ENCODE measurements around the gene MVK. TPM values are rescaled to one million over a fixed set of nuclear protein-coding genes. Genes with fewer than 3 reads are reported as not detected.

The MVK gene
- 10 to 100 TPM; 16.9 to 17.1 TPM for total RNA-seq

DNA sequence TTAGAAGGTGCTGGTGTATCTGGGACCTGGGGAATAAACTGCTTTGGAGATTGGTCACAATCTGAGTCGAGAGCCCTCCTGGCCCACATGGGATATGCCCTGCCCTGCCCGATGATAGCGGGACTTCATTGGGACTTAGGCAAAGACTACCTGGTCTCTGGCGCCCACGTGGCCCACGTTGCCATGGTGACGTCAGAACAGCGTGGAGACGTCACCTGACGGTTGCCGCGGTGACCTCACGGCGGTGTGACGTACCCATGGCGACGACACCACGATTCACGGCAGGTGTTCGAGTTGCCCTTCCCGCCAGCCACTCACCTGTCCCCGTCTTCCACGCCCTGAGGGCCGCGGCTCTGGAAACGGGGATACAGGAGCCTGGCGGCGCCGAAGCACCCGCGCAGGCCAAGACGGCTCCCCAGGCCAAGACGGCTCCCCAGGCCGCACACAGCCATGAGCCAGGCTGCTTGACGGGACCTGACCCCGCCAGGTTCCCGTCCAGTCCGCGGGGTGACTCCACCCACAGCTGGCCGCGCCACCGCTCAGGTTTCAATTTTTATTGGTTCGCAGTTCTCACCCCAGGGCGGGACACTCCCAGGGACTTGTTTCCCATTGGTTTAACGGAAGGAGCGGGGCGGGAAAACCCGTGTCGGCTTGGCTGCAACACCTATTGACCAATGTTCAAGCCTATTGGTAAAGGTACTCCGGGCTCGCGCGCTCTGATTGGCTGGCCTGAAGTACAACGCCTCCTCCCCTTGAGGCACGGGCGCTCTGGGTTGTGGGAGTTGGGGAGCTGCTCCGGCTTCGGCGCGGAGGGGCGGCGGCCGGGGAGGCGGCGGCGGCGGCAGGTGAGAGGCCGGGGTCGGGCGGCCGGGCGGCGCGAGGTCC is at the start of gene MVK, which contains the start of gene MMAB:
Gene MVK, plus strand, starts transcription at position 766 of the 885 bp plus-strand sequence. CDS start 1,029 bp downstream, outside the sequence.
Gene MMAB, minus strand, starts transcription at position 476 of the 885 bp plus-strand sequence. Its CDS starts 24 bp downstream, at position 452.
- ChIA-PET CTCF (interaction anchor here (0.6 to 1.4 kb wide), 5 partner anchors 24 to 202 kb away, joined by 3 to 5 read pairs (median 4); no protein-coding TSS in a partner anchor), POLR2A (interaction anchor here (0.6 kb wide), 2 partner anchors 270 to 374 kb away, joined by 3 to 5 read pairs; no protein-coding TSS in a partner anchor)

DNA sequence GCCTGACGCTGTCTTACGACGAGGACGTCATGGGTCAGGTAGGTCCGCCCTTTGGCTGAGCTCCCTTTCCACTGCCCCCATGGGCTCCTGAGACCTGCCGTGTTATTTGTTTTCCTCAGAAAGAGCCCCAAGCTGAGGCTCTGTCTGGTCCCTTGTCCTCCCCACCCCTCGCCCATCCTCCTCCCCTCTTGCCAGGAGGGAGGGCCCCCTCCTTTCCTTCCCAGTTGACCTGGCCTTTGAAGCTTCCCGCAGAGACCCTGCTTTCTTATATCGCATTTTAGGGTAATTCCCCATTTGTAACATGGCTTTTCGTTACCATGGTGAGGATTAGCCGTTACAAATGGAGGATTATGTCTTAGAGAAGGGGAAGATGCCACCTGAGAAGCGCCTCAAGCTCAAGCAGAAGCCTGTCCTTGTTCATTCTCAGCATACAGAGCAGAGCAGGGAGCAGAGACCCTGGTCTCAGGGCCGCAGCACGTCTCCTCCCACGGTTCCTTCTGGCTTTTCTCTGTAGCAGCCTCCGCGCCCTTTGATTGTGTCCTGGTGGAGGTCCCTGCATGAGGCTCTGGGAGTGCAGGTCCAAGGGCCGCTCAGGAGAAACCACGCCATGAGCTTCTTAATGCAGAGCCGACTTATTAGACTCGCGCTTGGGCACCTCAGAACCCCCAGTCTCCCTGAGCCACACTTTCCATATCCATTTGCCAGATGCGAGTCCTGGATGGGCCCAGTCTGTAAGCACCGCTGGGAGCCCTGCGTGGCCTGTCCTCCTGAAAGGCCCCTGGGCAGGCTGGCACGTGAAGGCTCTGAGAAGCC is 48.9 kb upstream of the MVK start:
- POLR2A ChIA-PET, result no interaction called here
- CTCF ChIA-PET, result interaction anchor here (1.1 kb wide), 1 partner anchor 320 kb away, joined by 3 read pairs; no protein-coding TSS in a partner anchor

DNA sequence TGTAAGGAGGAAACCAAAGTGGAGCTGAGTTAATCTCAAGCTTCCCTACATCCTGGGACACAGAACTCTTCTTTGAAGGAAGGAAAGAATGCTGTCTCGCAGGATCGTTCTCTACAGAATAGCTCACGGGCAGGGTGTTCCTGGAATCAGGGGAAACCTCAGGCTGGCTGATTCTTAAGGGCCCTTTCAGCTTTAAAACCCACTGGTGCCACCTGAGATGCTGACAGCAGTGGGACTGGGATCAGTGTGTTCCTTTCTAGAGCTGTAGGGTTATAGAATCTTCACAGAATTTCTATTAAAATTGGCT is 48.4 kb upstream of the MVK start:
- ChIA-PET CTCF (no interaction called here), POLR2A (no interaction called here)

DNA sequence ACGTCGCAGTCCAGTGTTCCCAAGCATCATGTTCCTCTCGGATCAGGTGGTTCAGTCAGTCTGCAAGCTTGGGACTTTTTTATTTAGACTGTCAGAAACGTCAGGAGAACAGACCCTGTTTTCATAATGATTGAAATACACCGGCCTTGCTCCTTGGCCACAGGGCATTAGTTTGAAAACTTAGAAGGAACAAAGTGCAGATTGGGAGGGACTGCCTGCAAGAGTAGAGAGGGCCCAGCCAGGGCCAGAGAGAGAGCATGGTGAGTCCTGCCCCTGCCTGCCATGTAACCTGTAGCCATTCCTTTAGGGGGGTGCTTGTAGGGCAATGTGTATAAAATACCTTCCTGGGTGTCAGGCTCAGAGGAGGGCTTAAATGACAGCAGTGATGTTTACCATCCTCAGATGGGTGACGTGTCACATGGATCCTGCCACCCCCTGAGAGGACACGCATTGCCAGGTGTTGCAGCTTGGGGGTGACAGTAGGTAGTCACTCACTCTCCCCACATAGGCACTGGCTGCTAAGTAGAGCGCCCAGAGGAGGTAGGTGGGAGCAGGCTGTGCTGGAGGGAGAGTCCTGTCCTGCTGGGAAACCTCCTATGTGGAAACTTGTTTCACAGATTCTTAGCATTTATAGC is 46.0 kb upstream of the MVK start:
- POLR2A ChIA-PET, result no interaction called here
- CTCF ChIA-PET, result interaction anchor here (1.0 kb wide), 1 partner anchor 27 kb away, joined by 3 read pairs; no protein-coding TSS in a partner anchor

DNA sequence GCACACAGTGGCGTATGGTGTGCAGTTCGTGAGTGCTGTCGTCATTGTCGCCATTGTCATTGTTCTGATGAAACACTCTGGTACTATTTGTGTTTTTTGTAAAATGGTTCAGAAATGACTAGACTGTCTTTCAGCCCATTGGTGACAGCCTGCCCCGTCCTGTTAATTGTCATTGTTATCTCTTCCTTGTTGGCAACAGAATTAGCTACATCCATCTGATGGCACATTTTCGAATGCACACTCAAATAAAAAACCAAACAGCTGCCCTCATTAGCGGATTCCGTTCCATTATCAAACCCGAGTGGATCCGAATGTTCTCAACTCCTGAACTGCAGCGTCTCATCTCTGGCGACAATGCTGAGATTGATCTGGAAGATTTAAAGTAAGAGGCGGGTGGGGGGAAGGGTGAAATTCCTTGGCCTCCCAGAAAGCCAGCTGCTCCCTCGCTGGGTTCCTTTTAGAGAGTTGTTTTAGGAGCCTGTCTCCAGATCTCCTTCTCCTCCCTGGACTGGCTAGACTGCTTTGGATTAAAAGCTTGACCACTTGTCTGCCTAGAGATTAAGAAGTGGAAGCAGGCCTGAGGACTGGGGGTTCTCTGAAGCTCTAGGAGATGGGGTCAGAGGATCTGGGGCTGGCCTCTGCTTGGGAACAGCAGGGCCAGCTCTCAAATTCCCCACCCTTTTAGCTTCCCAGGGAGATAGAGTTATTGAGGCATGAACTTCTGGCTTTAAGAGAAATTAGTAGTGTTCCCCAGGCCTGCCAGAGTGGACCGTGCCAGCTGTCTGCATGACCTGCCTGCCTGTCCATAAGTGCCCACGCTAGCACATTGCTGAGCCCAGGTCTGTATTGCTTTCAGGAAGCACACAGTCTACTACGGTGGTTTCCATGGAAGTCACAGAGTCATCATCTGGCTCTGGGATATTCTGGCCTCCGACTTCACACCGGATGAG is 43.6 kb upstream of the MVK start:
- POLR2A ChIA-PET, result no interaction called here
- CTCF ChIA-PET, result no interaction called here

DNA sequence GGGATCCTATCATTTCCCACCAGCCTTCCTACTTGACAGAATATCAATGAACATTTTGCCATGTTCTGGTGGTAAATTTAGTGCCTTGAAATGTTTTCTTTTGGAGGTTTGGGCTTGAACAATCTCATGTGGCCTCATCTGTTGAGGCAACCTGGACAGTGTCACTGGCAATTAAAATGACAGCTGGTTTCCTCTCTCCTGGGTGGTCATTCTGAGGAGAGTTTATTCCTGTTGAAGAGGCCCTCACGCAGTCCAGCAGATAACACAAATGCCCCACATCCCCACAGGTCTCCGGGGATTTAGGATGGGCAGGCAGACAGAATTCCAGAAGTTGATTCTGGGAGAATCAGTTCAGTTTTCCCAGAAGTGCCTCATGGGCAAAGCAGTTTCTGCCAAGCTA is 42.2 kb upstream of the MVK start:
- CTCF ChIA-PET, result no interaction called here

DNA sequence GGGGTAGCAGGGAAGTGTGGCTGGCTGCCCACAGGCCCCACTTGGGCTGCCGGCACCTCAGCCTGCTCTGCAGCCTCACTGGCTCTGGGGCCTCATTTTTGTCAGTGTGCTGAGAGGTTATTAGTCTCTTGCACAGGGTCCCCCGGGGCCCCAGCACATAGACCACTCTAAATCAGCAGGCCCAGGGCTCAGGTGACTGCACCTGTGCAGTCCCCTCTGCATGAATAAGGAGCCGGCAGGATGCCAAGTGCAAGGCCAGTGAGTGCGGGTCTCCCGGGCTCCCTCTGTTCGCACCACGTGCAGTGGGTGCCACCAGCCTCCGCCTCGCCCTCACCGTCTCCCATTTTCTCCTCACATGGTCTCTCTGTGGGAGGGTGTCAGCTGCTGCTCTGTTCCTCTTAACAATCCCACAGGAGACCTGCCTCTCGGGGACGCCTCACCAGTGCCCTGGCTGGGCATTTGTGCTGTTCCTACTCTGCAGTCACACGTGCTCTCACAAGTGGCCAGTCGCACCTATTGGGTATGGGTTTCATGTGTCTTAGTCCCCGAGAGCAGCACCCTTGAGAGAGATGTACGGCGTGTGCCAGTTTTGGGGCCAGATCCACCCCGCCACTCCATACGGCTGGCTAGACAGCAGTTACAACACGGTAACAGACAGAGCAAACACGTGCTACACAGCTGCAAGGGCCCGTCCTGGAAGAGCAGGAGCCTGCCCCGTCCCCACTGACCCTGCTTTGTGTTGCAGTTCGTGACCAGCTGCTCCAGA is 40.7 kb upstream of the MVK start:
- ChIA-PET POLR2A (no interaction called here), CTCF (interaction anchor here (0.6 kb wide), 1 partner anchor 269 kb away, joined by 3 read pairs; no protein-coding TSS in a partner anchor)

More for the DNA sequence above, 42.2 kb upstream of the MVK start:
- POLR2A ChIA-PET, result no interaction called here

DNA sequence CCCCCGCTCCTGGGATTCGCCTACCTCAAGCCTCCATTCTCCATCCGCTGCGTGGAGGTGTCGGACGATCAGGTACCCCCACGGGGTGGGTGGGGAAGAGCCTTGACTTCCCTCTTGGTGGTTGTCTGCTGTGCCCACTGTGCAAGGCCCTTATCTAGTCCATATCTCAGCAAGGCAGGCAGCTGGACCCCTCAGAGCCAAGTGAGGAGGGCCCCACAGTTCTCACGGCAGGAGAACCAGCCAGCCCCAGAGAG is 40.2 kb upstream of the MVK start:
- ChIA-PET CTCF (interaction anchor here (0.6 kb wide), 1 partner anchor 269 kb away, joined by 3 read pairs; no protein-coding TSS in a partner anchor), POLR2A (no interaction called here)

DNA sequence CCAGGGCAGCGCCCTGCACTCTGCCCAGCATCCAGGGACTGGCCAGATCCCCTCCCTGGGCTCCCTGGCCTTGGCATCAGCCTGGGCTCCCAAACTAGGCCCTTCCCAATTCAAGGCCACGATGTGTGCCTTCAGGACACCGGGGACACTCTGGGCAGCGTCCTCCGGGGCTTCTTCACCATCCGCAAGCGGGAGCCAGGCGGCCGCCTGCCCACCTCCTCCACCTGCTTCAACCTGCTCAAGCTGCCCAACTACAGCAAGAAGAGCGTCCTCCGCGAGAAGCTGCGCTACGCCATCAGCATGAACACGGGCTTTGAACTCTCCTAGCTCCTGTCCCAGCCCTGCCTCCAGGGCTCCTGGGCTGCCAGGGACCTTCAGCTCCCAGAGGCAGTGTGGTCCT is 39.1 kb upstream of the MVK start:
- ChIA-PET POLR2A (no interaction called here), CTCF (no interaction called here)

DNA sequence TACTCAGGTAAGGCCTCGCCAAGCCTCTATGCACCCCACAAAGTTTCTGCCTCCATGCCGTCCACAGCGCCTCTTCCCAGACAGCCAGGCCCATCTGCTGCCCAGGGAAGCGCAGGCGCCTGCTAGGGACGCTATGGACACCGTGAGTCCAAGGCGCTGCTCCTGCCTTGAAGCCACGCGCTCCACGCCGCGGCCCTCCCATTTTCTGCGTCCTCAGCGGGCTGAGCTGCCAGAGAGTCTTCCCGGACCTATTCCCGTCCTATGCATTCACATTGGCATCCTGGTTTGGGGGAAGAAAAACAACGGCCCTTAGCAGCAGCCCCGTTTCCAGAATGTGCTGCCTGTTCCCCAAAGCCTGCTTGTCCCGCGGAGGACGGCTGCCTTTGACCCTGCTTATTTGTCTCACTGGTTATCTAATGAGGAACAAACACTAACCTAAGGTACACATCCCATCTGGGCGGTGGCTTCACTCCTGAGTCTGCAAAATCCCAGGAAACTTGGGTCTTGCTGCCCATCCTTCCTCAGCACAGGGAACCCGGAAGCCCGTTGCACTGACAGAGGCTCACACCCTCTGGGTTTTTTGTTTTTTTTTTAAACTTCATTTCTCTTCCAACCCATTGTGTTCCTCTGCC is 38.2 kb upstream of the MVK start:
- ChIA-PET POLR2A (no interaction called here), CTCF (no interaction called here)

DNA sequence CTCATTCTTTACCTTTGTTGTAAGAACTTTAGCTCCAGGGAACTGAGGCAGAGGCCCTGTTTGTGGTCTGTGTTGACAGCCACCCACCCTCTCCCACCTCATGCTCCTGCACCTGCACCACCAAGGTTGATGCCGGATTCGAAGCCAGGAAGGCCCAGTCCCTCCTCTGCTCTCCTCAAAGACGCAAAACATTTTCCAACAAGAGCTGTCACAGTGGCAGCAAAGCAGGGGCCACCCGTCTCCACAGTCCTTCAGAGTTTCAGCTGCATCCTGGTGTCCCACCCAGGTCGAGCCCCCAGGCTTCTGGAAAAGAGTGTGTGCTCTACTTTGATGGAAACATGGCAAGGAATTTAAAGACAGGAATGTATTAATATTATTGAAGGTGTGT is 37.7 kb upstream of the MVK start:
- ChIA-PET CTCF (no interaction called here), POLR2A (no interaction called here)

DNA sequence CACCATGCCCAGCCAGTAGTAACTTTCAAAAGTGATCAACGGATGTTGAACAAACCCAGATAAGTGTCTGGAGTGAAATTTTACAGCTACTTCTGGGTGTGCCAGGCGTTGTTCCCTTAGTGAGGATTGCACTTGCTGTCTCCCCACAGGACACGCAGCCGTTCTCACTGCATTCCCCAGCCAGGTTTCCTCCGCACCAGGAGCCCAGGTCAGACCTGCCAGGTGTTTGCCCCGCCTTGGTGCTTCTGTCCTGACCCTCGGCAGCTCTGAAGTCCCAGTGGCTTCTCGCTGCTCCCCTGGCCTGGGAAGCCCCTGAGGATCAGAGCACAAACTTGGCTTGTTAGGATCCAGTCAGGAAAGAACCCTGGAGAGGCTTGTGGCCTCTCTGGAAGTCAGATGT is 36.5 kb upstream of the MVK start:
- CTCF ChIA-PET, result no interaction called here
- POLR2A ChIA-PET, result no interaction called here

DNA sequence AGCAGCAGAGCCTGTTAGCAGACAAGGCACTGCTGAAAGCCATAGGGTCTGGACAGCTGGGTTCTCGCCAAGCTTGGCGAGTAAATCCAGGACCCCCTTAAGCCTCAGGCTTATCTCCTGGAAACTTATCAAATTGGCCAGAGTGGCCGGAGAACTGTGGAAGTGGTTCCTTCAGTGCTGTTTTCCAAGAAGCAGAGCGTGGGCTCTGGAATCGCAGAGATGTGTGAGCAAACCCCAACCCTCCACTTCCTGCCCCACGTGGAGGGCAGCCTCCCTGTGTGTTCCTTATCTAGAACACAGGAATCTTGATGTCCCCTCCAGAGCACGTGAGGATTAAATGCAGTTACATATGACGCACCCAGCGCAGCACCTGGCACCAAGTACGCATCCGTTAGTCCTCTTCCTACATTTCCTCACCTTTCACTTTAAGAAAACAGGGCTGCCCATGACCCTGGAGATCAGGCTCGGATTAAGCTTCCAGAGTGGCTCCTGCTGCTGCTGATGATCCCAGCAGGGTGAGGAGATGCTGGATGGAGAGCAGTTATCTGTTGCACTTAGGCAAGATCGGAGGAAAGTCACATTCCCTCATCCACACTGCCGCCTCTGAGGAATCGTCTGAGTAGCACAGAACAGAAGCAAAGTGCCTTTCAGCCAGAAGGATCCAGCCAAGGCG is 35.3 kb upstream of the MVK start:
- ChIA-PET POLR2A (no interaction called here), CTCF (no interaction called here)

DNA sequence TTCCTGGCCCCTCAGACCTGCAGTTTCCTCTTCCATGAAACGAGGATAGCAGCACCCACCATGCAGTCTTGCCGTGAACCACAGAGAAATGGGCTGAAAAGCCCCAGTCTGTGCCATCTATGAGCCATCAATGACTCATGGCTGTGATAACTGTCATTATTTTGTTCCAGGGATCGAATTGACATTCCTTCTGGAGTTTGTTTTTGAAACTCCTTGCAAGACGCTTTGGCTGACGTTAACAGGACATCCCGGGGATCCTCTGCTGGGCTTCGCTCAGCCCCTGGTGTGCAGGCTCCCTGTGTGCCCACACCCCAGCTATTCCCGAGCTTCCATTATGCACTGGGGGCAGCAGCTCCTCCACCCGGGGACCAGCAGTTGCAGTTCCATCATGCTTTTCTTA is 34.1 kb upstream of the MVK start:
- CTCF ChIA-PET, result interaction anchor here (0.6 kb wide), 1 partner anchor 343 kb away, joined by 3 read pairs; no protein-coding TSS in a partner anchor
- POLR2A ChIA-PET, result no interaction called here

DNA sequence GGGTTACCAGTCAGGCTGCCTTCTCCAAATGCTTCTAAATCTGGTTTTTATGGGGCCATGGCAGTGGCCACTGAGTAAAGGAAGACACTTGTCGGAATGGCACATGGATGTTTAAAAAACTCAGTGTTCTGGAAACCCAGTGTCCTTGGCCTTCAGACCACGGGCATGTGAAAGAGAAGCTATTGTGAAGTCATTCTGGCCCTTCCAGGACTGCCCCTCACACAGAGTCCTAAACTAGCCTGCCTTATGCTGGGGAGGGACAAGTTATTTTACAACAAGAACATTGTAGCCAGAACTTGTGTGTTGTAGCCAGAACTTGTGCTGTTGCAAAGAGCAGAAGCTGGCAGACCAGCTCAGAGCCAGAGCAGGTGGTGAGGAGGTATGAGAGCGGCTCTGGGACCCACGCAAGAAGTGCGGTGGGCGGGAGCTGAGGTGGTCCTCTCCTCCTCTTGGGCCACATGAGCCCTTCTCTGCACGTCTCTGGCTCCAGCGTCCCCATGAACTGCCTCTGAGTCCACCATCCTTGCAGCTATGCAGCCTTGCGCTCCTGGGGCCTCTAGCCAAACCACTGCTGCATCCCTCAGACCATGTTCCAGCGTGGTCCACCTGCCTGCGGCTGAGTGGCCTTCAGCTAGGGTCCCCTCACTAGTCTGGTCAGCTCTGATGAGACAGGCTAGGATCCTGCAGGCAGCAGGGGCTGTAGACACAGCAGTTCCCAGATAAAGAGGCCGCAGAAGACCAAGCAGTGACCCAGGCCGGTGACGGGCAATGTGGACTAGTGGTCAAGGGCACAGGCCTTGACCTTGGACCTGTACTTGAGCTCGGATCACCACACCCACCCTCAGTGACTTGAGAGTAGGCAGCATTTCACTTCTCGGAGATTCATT is 32.8 kb upstream of the MVK start:
- ChIA-PET CTCF (no interaction called here), POLR2A (no interaction called here)

DNA sequence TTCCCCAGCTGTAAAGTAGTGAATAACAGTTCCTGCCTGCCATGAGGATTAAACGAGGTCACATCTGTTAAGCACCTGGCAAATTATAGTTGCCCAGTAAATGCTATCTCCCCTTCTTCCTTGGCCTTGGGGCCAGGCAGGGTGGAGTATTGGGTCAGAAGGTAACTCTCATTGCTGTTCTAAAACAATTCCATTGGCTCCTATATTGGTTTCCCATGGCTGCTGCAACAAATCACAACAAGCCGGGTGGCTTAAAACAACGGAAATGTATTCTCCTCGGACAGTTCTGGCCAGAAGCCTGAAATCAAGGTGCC is 32.2 kb upstream of the MVK start:
- ChIA-PET CTCF (no interaction called here), POLR2A (no interaction called here)

DNA sequence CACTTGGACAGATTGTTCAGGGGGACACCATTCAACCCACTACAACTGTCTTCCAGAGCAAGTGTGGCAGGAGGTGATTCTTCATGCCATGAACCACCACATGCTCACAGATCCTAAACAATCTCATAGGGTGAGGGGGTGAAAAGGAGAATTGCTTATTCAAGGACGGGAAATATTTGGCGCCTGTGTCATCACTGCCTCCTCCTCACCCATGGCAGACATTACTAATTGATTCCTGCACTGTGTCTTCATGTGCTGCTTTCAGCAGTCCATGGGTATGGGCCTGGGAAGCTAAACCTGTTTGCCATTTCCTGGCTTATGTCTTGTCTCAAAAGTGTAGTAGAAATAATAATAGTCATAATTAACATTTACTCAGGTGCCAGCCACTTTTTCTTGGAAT is 31.6 kb upstream of the MVK start:
- CTCF ChIA-PET, result no interaction called here
- POLR2A ChIA-PET, result no interaction called here

All from activated CD8-positive, alpha-beta memory T cell treated with anti-CD3 and anti-CD28 coated beads for 36 hours (primary cell).